H1 (cell line): ENCODE data around the gene CLIC1. TPM values are rescaled to one million over a fixed set of nuclear protein-coding genes. Genes with fewer than 3 reads are reported as not detected.

Experiments used
- ASH2L ChIP-seq: fragments of 200-600, 300-600 bp; sonication (generic); IDR thresholded peaks from one replicate; pipeline ENCODE4 v1.7.1; 2017; ENCODE audit warnings: low read length
- GABPA ChIP-seq: IDR thresholded peaks from 2 replicates; pipeline ENCODE4 v1.6.1; 2011; ENCODE audit warnings: mild to moderate bottlenecking, low read length, moderate library complexity, borderline replicate concordance; ENCODE audit not compliant: insufficient read depth
- HDAC6 ChIP-seq: IDR thresholded peaks from one replicate; pipeline ENCODE4 v1.7.1; 2012; ENCODE audit warnings: low read depth, mild to moderate bottlenecking, inconsistent platforms, low read length, moderate library complexity
- KDM4A ChIP-seq: IDR thresholded peaks from one replicate; pipeline ENCODE4 v1.7.1; 2012; ENCODE audit warnings: low read depth, mild to moderate bottlenecking, moderate library complexity, low read length, inconsistent platforms; ENCODE audit not compliant: severe bottlenecking
- POLR2A ChIP-seq, 2 experiments: IDR thresholded peaks; 1 replicate in 1 of 2; 2 replicates in 1 of 2; pipeline ENCODE4 v1.6.1; 2011; ENCODE audit warnings: low read depth in 2 of 2, low read length in 2 of 2, mild to moderate bottlenecking in 2 of 2; ENCODE audit errors: control extremely low read depth in 1 of 2
- POU5F1 ChIP-seq: IDR thresholded peaks from 2 replicates; pipeline ENCODE4 v1.6.1; 2011; ENCODE audit warnings: low read depth, mild to moderate bottlenecking, low read length, moderate library complexity
- RBBP5 ChIP-seq: IDR thresholded peaks from 2 replicates; pipeline ENCODE4 v1.7.1; 2012; ENCODE audit warnings: low read depth, mild to moderate bottlenecking, inconsistent platforms, low read length, moderate library complexity, borderline replicate concordance
- RFX5 ChIP-seq: IDR thresholded peaks from 2 replicates; pipeline ENCODE4 v1.6.1; 2011; ENCODE audit warnings: low read depth, low read length, improper control_type of control experiment, borderline replicate concordance
- SP2 ChIP-seq: IDR thresholded peaks from 2 replicates; pipeline ENCODE4 v1.6.1; 2012; ENCODE audit warnings: mild to moderate bottlenecking, low read length, inconsistent platforms
- SUZ12 ChIP-seq: fragments of 200-600 bp; sonication (generic); IDR thresholded peaks from 2 replicates; pipeline ENCODE4 v1.6.1; 2012; ENCODE audit warnings: mild to moderate bottlenecking, inconsistent platforms, low read length, moderate library complexity, mixed read lengths
- polyA plus RNA-seq, 7 experiments: library from polyadenylated mRNA; depleted of rRNA in 3 of 7; stranded (reverse) in 5 of 7; unstranded in 2 of 7; fragments of >200 nt in 5 of 7; fragments of 200-250 nt in 2 of 7; gene quantifications; 1 replicate in 5 of 7; 2 replicates in 1 of 7; 4 replicates in 1 of 7; pipeline versions ENCODE4 v1.2.1 to v1.2.3, GENCODE V29; 2011 to 2013; ENCODE audit warnings: missing spikeins in 2 of 7, mixed read lengths in 2 of 7
- total RNA-seq: library from RNA; stranded (reverse); fragmentation: NEBNext Ultra II Directional; extraction: Animal tissue kit (Norgen Biotek cat#: 25700); gene quantifications from 2 replicates; pipeline ENCODE4 v1.2.1, GENCODE V29; 2021
- TF ChIP-seq, protein P1 (sequence below): fragments of 300-600 bp; sonication (generic); IDR thresholded peaks from 2 replicates; pipeline ENCODE4 v1.7.1; 2012; ENCODE audit warnings: low read length, moderate library complexity, mild to moderate bottlenecking, inconsistent platforms; ENCODE audit not compliant: insufficient replicate concordance

Gene CLIC1
- total and polyA plus RNA-seq, 2 of the 8 experiments (the other 6 are each of a cell fraction or from before 2014, with no cell fraction given), result 250 to 277 TPM

DNA sequence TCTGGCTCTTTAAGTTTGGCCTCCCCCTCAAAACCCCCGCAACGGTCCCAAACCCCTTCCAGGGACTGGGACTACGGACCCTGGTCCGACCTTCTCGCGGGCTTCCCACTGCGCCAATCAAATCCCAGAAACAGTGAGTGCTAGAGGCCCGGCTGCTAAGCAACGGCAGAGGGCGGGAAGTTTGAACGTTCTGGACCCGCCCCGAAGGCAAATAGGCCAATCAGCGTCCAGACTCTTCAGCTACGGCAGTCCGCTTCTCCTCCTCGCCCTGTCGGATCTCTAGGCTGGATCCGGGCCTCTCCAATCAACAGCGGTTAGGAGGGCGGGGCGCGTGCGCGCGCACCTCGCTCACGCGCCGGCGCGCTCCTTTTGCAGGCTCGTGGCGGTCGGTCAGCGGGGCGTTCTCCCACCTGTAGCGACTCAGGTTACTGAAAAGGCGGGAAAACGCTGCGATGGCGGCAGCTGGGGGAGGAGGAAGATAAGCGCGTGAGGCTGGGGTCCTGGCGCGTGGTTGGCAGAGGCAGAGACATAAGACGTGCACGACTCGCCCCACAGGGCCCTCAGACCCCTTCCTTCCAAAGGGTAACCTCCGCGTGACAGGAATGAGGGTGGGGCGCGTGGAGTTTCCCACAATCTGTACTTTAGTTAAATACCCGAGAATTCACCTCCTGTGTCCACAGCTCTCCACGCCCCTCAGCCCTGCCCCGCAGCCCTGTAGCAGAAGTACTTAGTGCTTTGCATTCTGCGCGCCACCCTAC is 3.5 kb upstream of the CLIC1 start, which contains the start of gene MSH5 (continued):
- TF ChIP-seq, protein P1, sequence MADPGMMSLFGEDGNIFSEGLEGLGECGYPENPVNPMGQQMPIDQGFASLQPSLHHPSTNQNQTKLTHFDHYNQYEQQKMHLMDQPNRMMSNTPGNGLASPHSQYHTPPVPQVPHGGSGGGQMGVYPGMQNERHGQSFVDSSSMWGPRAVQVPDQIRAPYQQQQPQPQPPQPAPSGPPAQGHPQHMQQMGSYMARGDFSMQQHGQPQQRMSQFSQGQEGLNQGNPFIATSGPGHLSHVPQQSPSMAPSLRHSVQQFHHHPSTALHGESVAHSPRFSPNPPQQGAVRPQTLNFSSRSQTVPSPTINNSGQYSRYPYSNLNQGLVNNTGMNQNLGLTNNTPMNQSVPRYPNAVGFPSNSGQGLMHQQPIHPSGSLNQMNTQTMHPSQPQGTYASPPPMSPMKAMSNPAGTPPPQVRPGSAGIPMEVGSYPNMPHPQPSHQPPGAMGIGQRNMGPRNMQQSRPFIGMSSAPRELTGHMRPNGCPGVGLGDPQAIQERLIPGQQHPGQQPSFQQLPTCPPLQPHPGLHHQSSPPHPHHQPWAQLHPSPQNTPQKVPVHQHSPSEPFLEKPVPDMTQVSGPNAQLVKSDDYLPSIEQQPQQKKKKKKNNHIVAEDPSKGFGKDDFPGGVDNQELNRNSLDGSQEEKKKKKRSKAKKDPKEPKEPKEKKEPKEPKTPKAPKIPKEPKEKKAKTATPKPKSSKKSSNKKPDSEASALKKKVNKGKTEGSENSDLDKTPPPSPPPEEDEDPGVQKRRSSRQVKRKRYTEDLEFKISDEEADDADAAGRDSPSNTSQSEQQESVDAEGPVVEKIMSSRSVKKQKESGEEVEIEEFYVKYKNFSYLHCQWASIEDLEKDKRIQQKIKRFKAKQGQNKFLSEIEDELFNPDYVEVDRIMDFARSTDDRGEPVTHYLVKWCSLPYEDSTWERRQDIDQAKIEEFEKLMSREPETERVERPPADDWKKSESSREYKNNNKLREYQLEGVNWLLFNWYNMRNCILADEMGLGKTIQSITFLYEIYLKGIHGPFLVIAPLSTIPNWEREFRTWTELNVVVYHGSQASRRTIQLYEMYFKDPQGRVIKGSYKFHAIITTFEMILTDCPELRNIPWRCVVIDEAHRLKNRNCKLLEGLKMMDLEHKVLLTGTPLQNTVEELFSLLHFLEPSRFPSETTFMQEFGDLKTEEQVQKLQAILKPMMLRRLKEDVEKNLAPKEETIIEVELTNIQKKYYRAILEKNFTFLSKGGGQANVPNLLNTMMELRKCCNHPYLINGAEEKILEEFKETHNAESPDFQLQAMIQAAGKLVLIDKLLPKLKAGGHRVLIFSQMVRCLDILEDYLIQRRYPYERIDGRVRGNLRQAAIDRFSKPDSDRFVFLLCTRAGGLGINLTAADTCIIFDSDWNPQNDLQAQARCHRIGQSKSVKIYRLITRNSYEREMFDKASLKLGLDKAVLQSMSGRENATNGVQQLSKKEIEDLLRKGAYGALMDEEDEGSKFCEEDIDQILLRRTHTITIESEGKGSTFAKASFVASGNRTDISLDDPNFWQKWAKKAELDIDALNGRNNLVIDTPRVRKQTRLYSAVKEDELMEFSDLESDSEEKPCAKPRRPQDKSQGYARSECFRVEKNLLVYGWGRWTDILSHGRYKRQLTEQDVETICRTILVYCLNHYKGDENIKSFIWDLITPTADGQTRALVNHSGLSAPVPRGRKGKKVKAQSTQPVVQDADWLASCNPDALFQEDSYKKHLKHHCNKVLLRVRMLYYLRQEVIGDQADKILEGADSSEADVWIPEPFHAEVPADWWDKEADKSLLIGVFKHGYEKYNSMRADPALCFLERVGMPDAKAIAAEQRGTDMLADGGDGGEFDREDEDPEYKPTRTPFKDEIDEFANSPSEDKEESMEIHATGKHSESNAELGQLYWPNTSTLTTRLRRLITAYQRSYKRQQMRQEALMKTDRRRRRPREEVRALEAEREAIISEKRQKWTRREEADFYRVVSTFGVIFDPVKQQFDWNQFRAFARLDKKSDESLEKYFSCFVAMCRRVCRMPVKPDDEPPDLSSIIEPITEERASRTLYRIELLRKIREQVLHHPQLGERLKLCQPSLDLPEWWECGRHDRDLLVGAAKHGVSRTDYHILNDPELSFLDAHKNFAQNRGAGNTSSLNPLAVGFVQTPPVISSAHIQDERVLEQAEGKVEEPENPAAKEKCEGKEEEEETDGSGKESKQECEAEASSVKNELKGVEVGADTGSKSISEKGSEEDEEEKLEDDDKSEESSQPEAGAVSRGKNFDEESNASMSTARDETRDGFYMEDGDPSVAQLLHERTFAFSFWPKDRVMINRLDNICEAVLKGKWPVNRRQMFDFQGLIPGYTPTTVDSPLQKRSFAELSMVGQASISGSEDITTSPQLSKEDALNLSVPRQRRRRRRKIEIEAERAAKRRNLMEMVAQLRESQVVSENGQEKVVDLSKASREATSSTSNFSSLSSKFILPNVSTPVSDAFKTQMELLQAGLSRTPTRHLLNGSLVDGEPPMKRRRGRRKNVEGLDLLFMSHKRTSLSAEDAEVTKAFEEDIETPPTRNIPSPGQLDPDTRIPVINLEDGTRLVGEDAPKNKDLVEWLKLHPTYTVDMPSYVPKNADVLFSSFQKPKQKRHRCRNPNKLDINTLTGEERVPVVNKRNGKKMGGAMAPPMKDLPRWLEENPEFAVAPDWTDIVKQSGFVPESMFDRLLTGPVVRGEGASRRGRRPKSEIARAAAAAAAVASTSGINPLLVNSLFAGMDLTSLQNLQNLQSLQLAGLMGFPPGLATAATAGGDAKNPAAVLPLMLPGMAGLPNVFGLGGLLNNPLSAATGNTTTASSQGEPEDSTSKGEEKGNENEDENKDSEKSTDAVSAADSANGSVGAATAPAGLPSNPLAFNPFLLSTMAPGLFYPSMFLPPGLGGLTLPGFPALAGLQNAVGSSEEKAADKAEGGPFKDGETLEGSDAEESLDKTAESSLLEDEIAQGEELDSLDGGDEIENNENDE, result no peak
- TF ChIP-seq RBBP5 (no peak), RFX5 (0 out of 2 replicates have a peak, but pooled peaks have one; percentile 28), SUZ12 (no peak), ASH2L (peak; percentile 63), POLR2A (IDR thresholded peaks at IDR 0.05; ENCODE audit: control extremely low read depth in 1 of 2, low read depth in 2 of 2, low read length in 2 of 2) (peak in 1 of 2 experiments; percentile 90; a peak in 2 of 3 replicates), POU5F1 (no peak), GABPA (no peak), HDAC6 (no peak), SP2 (peak; percentile 48), KDM4A (no peak)
